Islet precursor cell (in vitro differentiated cells): ENCODE measurements around the gene TRPC1.

ENCODE experiments used
- DNase-seq: peaks from one replicate; pipeline ENCODE4 v3.0.0-alpha.2; 2018

TRPC1 gene

GRCh38 chr3:142754494-142754893 lies 30.7 kb downstream of the TRPC1 start:
- DNase-seq = no peak

GRCh38 chr3:142768338-142768737 lies 44.5 kb downstream of the TRPC1 start:
- no peak for DNase-seq

GRCh38 chr3:142777927-142778326 lies 54.1 kb downstream of the TRPC1 start:
- DNase-seq = no peak

GRCh38 chr3:142778541-142778940 lies 54.7 kb downstream of the TRPC1 start:
- DNase-seq = no peak

GRCh38 chr3:142779591-142779990 lies 55.8 kb downstream of the TRPC1 start:
- no peak for DNase-seq

- no peak for DNase-seq
Measured at GRCh38 chr3:142782616-142783015, 58.8 kb downstream of the TRPC1 start.

- DNase-seq = no peak
Measured at GRCh38 chr3:142784228-142784627, 60.4 kb downstream of the TRPC1 start.

GRCh38 chr3:142785996-142786395 lies 62.2 kb downstream of the TRPC1 start:
- no peak for DNase-seq

GRCh38 chr3:142787719-142788118 lies 63.9 kb downstream of the TRPC1 start:
- no peak for DNase-seq

- DNase-seq = no peak
Measured at GRCh38 chr3:142794508-142794907, 70.7 kb downstream of the TRPC1 start.

GRCh38 chr3:142795332-142795731 lies 71.5 kb downstream of the TRPC1 start:
- no peak for DNase-seq

GRCh38 chr3:142796823-142797222 lies 73.0 kb downstream of the TRPC1 start:
- DNase-seq = no peak

GRCh38 chr3:142801746-142802145 lies 77.9 kb downstream of the TRPC1 start:
- no peak for DNase-seq

- no peak for DNase-seq
Measured at GRCh38 chr3:142802891-142803290, 79.1 kb downstream of the TRPC1 start.

- DNase-seq = no peak
Measured at GRCh38 chr3:142808103-142808917, 84.5 kb downstream of the TRPC1 start.

- no peak for DNase-seq
Measured at GRCh38 chr3:142809259-142809658, 85.4 kb downstream of the TRPC1 start.

GRCh38 chr3:142815803-142816202 lies 92.0 kb downstream of the TRPC1 start:
- no peak for DNase-seq

GRCh38 chr3:142817356-142817755 lies 93.5 kb downstream of the TRPC1 start:
- DNase-seq = no peak

GRCh38 chr3:142817897-142818296 lies 94.1 kb downstream of the TRPC1 start:
- DNase-seq = no peak

GRCh38 chr3:142818651-142819050 lies 94.8 kb downstream of the TRPC1 start:
- DNase-seq = no peak

GRCh38 chr3:142819179-142819578 lies 95.3 kb downstream of the TRPC1 start:
- DNase-seq = no peak

- DNase-seq = peak; percentile 89
Measured at GRCh38 chr3:142828703-142829305, 105.0 kb downstream of the TRPC1 start.

- DNase-seq = no peak
Measured at GRCh38 chr3:142837526-142837925, 113.7 kb downstream of the TRPC1 start.

GRCh38 chr3:142839831-142840230 lies 116.0 kb downstream of the TRPC1 start:
- DNase-seq = no peak
